ENCODE data around the gene PRDX2.

DNA sequence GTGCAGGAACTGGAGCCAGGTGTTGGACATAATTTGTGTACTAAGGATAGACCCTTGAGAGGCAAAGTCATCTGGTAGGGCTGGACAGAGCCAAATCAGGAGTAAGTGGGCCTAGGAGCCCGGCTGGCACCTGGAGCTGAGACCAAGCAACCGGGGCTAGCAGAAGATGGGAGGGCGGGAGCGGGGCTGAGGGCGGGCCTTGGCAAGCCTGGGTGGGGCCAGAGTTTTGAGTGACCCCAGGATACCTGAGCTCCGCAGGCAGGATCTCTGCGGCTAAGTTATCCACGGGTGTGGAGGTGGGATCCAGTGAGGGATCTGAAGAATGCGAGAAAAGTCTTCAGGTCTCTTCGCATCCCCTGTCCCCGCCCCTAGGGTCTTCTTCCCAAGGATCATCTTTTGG, 34.5 kb downstream of the PRDX2 start:
- TF ChIP-seq, protein P1, sequence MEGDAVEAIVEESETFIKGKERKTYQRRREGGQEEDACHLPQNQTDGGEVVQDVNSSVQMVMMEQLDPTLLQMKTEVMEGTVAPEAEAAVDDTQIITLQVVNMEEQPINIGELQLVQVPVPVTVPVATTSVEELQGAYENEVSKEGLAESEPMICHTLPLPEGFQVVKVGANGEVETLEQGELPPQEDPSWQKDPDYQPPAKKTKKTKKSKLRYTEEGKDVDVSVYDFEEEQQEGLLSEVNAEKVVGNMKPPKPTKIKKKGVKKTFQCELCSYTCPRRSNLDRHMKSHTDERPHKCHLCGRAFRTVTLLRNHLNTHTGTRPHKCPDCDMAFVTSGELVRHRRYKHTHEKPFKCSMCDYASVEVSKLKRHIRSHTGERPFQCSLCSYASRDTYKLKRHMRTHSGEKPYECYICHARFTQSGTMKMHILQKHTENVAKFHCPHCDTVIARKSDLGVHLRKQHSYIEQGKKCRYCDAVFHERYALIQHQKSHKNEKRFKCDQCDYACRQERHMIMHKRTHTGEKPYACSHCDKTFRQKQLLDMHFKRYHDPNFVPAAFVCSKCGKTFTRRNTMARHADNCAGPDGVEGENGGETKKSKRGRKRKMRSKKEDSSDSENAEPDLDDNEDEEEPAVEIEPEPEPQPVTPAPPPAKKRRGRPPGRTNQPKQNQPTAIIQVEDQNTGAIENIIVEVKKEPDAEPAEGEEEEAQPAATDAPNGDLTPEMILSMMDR (IDR thresholded peaks at IDR 0.05): no peak
- TF ChIP-seq ZFX (IDR thresholded peaks at IDR 0.05; ENCODE audit: borderline replicate concordance): no peak
